CD4-positive, alpha-beta T cell treated with Interleukin-17A for 1 hour (primary cell): ENCODE data around the gene IL9.
"Not testable (repeated sequence)": the region's sequence is repeated elsewhere in the genome, so short reads cannot be mapped to it uniquely, and the experiment has no call there.

Experiments used
- DNase-seq: peaks from one replicate; pipeline ENCODE4 v3.0.0-alpha.2; 2020

Gene IL9

DNA sequence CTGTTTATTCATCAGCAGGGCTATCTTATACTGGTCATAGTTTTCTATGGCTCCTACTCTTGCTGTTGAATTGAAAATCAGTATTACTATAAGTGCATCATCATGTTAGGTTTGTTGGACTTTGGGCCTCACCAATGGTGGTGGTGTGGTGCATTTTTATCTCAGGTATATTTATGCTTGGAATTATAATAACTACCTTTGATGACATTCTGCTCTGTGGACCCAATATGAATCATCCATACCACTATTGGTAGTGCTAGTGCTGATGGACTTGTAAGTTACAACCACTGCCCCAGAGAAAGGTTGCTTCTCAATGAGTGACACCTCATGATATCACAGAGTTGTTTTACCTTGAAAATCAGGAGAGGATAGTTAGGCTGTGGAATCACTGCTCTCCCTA, 28.0 kb downstream of the IL9 start:
- DNase-seq, result no peak

- DNase-seq, result no peak
Observed at GRCh38 chr5:135866016-135866415, 29.6 kb downstream of the IL9 start.

DNA sequence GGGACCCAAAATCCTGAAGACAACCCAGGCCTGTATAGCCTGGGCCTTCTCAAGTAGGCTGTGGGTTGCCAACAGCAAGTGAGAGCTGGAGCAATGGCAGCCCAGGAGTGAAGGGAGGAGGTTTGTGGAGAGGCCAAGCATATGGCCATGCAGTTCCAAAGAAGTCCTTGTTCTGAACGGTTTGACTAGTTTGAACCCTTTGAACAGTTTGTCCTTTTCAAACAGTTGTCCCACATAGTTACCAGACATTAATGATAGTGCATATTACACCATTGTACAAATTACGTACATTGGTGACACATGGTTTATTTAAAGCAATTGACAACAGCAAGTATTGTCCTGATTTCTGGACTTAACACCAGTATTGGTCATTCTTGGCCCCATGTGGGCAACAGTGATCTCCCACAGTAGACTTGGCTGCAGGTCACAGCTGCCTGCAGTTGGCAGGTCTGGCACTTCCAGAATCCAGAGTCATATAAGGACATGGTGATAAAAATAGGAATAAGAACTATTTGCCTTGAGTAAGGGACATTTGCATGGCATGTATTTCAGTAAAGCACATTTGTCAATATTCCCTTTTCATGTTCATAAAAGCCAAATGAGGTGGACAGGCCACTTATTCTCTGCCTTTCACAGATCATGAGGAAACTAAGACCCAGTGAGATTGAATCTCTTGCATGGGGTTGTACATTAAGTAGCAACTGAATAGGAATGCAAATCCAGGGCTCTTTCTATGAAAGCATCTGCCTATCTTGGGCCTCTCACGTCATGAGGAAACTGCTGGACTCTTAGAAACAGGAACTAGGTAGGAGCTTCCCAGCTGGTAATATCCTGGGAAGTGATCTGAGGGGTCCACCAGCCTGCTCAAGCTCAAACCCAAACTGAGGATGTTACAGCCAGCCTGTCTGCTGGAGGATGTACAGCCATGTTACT, 30.9 kb downstream of the IL9 start:
- no peak for DNase-seq

- DNase-seq, result no peak
Observed at GRCh38 chr5:135862744-135863143, 32.9 kb downstream of the IL9 start.

- no peak for DNase-seq
Observed at GRCh38 chr5:135862086-135862485, 33.6 kb downstream of the IL9 start.

DNA sequence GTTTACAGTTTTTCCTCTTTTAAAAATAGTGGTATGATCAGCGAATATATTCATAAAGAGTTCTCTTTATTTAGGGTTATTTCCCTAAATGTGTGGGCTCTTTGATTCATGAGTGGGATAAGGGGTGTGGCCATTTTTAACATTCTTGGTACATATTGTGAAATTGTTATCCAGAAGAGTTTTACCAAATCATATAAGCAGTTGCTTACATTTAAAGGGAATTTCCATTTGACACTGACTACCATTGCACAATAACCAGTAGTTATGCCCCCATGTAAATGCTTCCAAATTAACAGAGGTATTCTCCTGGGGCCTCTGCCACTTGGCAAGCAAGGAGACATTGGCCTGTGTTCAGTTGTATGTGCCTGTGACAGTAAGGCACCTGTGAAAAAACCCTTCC, 34.0 kb downstream of the IL9 start:
- DNase-seq, result no peak

- no peak for DNase-seq
Observed at GRCh38 chr5:135859641-135860040, 36.0 kb downstream of the IL9 start.

GRCh38 chr5:135859186-135859585, 36.5 kb downstream of the IL9 start:
- not testable (repeated sequence) for DNase-seq

- no peak for DNase-seq
Observed at GRCh38 chr5:135857630-135858311, 37.9 kb downstream of the IL9 start.

DNA sequence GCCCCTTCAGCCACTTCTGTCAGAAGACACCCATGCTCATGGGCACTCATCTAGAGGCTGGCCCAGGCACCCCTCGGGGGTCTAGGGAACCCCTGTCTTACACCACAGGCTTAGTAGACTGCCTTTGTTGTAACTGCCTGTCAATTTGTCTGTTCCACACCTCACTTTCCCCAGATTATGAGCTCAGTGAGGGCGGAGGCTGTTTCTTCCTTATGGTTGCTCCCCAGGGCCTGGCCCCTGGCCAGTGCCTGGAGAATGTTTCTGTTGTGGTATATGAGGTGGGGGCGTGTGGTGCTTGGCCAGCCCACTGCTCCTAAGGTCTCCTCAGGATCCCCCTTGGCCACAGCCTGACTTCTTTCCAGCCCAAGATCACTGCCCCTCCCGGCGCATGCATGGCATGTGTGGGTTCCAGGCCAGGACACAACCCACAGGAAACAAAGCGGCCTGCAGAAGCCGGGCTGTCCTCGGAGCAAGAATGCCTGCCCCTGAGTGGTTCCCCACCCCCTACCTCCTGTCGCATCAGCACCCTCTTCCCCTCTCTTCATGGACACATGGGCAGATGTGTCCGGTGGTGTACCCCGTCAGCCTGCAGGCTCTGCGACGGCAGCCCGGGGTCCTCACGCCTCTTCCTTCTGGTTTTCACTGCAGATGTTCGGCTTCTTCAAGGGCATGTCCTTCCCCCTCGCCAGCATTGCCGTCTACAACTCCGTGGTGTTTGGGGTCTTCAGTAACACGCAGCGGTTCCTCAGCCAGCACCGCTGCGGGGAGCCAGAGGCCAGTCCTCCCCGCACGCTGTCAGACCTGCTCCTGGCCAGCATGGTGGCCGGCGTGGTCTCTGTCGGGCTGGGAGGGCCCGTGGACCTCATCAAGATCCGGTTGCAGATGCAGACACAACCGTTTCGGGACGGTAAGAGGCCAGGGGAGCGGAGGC, 43.5 kb downstream of the IL9 start:
- no peak for DNase-seq

GRCh38 chr5:135851186-135851914, 44.3 kb downstream of the IL9 start:
- DNase-seq, result no peak

DNA sequence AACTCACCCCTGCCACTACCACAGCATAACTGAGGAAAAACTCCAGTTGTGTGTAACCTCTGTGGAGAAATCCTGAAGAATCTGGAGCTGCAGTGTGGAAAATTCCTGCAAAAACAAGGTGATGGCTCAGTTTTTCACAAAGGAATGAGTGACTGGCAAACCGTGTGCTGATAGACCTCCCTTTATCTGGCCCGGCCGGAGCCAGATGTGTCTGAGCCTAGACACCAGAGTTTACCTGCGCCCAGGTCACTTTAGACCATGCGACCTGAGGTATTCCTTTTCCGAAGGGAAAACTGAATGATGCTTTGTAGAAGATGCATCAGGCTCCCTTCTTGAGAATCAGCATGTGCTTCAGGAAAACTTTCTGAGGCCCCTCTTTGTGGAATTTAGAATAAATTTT, 45.0 kb downstream of the IL9 start:
- no peak for DNase-seq

DNA sequence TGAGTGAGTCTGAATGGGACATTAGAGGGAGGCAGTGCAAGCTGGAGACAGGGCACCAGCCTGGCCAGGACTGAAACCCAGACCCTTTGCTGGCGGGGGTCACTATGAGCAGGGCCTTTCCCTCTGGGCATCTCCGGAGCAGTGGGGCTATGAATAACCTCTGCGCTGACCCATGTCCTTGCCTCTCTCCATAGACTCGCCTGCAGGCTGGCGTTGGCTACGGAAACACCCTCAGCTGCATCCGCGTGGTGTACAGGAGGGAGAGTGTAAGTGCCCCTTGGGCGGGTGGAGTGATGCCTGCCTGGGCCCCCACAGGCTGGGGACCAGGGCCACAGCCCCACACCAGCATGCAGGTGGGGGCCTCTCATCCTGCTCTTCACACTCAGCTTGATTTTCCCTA, 45.4 kb downstream of the IL9 start:
- no peak for DNase-seq

DNA sequence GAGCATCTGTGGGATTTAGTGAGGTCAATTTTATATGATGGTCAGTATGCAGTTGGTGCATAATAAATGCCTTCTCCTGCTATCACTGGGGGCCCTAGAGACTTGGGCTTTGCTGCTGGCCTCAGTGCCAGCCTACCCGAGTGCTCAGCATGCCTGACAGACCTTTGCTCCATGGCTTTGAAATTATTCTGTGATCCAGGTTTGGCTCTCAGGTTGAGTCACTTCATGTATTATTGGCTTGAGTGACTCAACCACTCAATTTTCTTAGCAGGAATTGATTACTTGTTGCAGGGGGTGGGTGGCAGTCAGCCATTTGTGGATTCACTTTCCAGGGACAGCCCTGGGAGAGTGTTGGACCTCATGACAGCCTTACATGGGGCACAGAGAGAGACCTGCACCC, 47.7 kb downstream of the IL9 start:
- no peak for DNase-seq

DNA sequence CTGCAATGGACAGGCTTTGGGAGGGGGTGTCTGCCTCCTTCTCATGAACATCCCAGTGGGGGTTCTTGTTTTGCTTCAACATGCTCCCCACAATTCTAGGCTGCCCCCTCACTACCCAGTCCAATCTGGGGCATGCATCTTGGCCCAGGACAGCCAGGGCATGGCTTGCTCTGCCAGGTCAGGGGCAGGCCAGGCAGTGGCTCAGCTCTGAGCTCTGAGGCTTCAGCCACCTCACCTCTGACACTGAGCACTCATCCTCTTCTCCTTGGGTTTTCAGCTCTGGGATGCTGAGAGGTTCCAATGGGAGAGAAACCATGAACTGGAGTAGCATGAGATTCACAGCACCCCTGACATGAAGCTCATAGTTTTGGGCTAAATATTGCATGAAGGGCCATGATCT, 49.3 kb downstream of the IL9 start:
- DNase-seq, result no peak

- no peak for DNase-seq
Observed at GRCh38 chr5:135843571-135844337, 51.9 kb downstream of the IL9 start.

DNA sequence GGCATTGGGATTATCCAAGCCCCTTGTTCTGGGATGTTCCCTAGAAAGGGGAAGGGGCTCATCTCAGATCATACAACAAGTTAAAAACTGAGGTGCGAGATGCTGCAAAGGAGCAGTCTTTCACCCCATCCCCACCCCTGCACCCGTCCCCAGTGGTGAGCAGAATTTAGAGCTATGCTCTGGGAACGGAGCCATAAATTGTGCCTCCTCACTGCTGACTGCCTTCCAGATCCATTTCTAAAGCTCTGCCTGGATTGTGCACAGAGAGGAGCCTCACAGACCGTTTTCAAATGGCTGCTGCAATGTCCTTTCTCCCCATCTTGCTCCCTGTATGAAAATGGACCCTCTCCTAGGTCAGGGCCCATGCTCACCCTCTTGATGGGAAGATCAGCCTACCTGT, 52.9 kb downstream of the IL9 start:
- no peak for DNase-seq
